ENCODE data around the gene RMRP. TPM values are rescaled to one million over a fixed set of nuclear protein-coding genes. Genes with fewer than 3 reads are reported as not detected.
A peak's percentile ranks its signal among the peaks of the same experiment; 100 is the strongest.

Gene RMRP
- total and polyA plus RNA-seq, 2 experiments from 2014 or later, result 3,174 TPM; not detected in 1

GRCh38 chr9:35690614-35691333 lies 33.0 kb upstream of the RMRP start:
- Histone ChIP-seq H3K27ac (peak overlapping the region; percentile 94), H3K79me2 (peaks cover 3% of the 10 kb centered on the region), H3K4me2 (peak overlapping the region; percentile 99), H3K9me3 (ENCODE audit: low read depth) (no peaks in the 10 kb centered on the region), H4K20me1 (ENCODE audit: insufficient read depth, poor library complexity, severe bottlenecking) (no peaks in the 10 kb centered on the region), H3K9me2 (replicated peaks; ENCODE audit: insufficient read depth) (no peaks in the 10 kb centered on the region), H3K4me1 (ENCODE audit: insufficient read depth) (peaks cover 20% of the 10 kb centered on the region), H2AFZ (peak overlapping the region; percentile 94), H3K36me3 (replicated peaks; ENCODE audit: insufficient read depth, low read depth) (no peaks in the 10 kb centered on the region), H3K27me3 (no peaks in the 10 kb centered on the region), H3K4me3 (peak overlapping the region; percentile 90)
- TF ChIP-seq, protein P1, sequence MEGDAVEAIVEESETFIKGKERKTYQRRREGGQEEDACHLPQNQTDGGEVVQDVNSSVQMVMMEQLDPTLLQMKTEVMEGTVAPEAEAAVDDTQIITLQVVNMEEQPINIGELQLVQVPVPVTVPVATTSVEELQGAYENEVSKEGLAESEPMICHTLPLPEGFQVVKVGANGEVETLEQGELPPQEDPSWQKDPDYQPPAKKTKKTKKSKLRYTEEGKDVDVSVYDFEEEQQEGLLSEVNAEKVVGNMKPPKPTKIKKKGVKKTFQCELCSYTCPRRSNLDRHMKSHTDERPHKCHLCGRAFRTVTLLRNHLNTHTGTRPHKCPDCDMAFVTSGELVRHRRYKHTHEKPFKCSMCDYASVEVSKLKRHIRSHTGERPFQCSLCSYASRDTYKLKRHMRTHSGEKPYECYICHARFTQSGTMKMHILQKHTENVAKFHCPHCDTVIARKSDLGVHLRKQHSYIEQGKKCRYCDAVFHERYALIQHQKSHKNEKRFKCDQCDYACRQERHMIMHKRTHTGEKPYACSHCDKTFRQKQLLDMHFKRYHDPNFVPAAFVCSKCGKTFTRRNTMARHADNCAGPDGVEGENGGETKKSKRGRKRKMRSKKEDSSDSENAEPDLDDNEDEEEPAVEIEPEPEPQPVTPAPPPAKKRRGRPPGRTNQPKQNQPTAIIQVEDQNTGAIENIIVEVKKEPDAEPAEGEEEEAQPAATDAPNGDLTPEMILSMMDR (IDR thresholded peaks at IDR 0.05; ENCODE audit: poor library complexity), result no peak
- TF ChIP-seq EZH2 (IDR thresholded peaks at IDR 0.05; ENCODE audit: borderline replicate concordance) (no peak), EZH2phosphoT487 (IDR thresholded peaks at IDR 0.05; ENCODE audit: low read depth, severe bottlenecking, unreplicated experiment) (no peak)
- DNase-seq (ENCODE audit: low spot score), result peak; percentile 75
- 2% methylated on average over 11 of the region's 61 CpGs for WGBS (ENCODE audit: low lambda C conversion rate, missing lambda C conversion rate)

- Histone ChIP-seq H2AFZ (peak overlapping the region; percentile 94), H3K27ac (peak overlapping the region; percentile 94), H3K27me3 (no peaks in the 10 kb centered on the region), H3K4me3 (peak overlapping the region; percentile 90), H3K9me2 (replicated peaks; ENCODE audit: insufficient read depth) (no peaks in the 10 kb centered on the region), H3K4me1 (ENCODE audit: insufficient read depth) (peaks cover 20% of the 10 kb centered on the region), H3K4me2 (peak overlapping the region; percentile 99), H3K79me2 (peaks cover 3% of the 10 kb centered on the region), H3K9me3 (ENCODE audit: low read depth) (no peaks in the 10 kb centered on the region), H4K20me1 (ENCODE audit: insufficient read depth, poor library complexity, severe bottlenecking) (no peaks in the 10 kb centered on the region), H3K36me3 (replicated peaks; ENCODE audit: insufficient read depth, low read depth) (no peaks in the 10 kb centered on the region)
- TF ChIP-seq, protein P1 (IDR thresholded peaks at IDR 0.05; ENCODE audit: poor library complexity), result no peak
- no peak for TF ChIP-seq EZH2phosphoT487 (IDR thresholded peaks at IDR 0.05; ENCODE audit: low read depth, severe bottlenecking, unreplicated experiment)
- no peak for TF ChIP-seq EZH2 (IDR thresholded peaks at IDR 0.05; ENCODE audit: borderline replicate concordance)
- no peak for DNase-seq (ENCODE audit: low spot score)
- WGBS (ENCODE audit: low lambda C conversion rate, missing lambda C conversion rate), result 1% methylated on average over 17 of the region's 21 CpGs
Measured at GRCh38 chr9:35690294-35690613, 32.4 kb upstream of the RMRP start.

- Histone ChIP-seq H4K20me1 (ENCODE audit: insufficient read depth, poor library complexity, severe bottlenecking) (no peaks in the 10 kb centered on the region), H2AFZ (peak within 1 kb of the TSS; percentile 94), H3K4me1 (ENCODE audit: insufficient read depth) (peaks cover 20% of the 10 kb centered on the region), H3K79me2 (peaks cover 3% of the 10 kb centered on the region), H3K4me3 (peak within 1 kb of the TSS; percentile 90), H3K9me2 (replicated peaks; ENCODE audit: insufficient read depth) (no peaks in the 10 kb centered on the region), H3K27me3 (no peaks in the 10 kb centered on the region), H3K36me3 (replicated peaks; ENCODE audit: insufficient read depth, low read depth) (no peaks in the 10 kb centered on the region), H3K9me3 (ENCODE audit: low read depth) (no peaks in the 10 kb centered on the region), H3K4me2 (peak within 1 kb of the TSS; percentile 99), H3K27ac (peak within 1 kb of the TSS; percentile 94)
- 13% methylated on average over 31 of the region's 61 CpGs for WGBS (ENCODE audit: low lambda C conversion rate, missing lambda C conversion rate)
- TF ChIP-seq EZH2 (IDR thresholded peaks at IDR 0.05; ENCODE audit: borderline replicate concordance), result no peak
- peak; percentile 60 for DNase-seq (ENCODE audit: low spot score)
Measured at GRCh38 chr9:35689542-35690293, 31.9 kb upstream of the RMRP start, which contains the start of gene TPM2. TSS of gene TPM2 (minus strand) at chr9:35689925. CDS start at chr9:35689817, 108 bp downstream.
